ENCODE measurements around the gene SLC9B2.

SLC9B2 gene, protein sequence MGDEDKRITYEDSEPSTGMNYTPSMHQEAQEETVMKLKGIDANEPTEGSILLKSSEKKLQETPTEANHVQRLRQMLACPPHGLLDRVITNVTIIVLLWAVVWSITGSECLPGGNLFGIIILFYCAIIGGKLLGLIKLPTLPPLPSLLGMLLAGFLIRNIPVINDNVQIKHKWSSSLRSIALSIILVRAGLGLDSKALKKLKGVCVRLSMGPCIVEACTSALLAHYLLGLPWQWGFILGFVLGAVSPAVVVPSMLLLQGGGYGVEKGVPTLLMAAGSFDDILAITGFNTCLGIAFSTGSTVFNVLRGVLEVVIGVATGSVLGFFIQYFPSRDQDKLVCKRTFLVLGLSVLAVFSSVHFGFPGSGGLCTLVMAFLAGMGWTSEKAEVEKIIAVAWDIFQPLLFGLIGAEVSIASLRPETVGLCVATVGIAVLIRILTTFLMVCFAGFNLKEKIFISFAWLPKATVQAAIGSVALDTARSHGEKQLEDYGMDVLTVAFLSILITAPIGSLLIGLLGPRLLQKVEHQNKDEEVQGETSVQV

GRCh38 chr4:103076747-103077347 is at the start of gene SLC9B2:
Gene SLC9B2, minus strand, starts transcription at chr4:103076761. Its CDS starts 9,211 bp downstream, at chr4:103067550.
- DNase-seq (ENCODE audit: low read depth): no peak

DNA sequence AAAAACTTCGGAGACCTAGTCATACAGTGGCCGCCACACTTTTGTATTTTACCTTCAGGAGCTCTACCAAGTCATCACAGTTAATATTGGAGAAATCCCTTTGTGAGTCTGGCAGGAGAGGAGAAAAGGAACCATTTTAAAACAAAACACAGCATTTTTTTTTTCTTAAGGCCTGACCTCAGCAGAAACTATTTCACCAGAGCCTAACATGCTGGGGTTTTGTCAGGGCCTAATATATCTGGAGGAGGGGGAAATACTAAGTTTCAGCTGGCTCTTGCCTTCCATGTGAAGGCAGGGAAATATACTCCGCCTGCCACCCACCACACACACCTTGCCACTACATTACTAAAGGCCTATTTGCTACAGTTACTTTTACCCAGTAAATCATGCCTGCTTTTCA is 49.6 kb upstream of the SLC9B2 start:
- no peak for DNase-seq (ENCODE audit: low read depth)

GRCh38 chr4:103123114-103123513 is 46.6 kb upstream of the SLC9B2 start:
- no peak for DNase-seq (ENCODE audit: low read depth)

DNA sequence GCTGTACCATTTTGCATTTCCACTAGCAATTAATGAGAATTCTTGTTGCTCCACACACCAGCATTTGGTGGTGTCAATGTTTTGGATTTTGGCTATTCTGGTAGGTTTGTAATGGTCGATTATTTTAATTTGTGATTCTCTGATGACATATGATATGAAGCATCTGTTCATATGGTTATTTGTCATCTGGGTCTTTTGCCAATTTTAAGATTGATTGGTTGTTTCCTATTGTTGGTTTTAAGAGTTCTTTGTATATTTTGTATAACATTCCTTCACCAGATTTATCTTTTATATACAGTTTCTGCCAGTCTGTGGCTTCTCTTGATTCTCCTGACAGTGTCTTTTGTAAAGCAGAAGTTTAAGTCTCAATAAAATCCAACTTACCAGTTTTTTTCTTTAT is 41.6 kb upstream of the SLC9B2 start:
- DNase-seq (ENCODE audit: low read depth): no peak

GRCh38 chr4:103111598-103111997 is 35.0 kb upstream of the SLC9B2 start:
- no peak for DNase-seq (ENCODE audit: low read depth)

DNA sequence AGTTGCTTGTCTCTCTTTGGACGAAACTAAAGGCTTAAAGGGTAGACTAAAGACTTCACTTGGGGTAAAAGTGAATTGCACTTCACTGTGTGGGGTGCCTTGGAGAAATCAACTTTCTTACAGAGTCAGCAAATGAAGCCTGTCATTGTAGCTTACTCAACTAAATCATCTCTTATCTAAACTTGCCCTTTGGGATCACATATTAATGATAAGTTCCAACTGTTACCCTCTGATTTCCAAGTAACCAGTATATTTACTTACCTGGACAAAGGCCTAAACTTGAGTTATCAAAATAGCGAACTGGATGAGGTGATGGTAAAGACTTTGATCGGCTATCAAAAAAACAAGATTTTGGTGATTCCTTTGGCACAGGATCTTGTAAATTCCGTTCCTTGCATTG is 32.0 kb upstream of the SLC9B2 start:
- DNase-seq (ENCODE audit: low read depth): no peak

DNA sequence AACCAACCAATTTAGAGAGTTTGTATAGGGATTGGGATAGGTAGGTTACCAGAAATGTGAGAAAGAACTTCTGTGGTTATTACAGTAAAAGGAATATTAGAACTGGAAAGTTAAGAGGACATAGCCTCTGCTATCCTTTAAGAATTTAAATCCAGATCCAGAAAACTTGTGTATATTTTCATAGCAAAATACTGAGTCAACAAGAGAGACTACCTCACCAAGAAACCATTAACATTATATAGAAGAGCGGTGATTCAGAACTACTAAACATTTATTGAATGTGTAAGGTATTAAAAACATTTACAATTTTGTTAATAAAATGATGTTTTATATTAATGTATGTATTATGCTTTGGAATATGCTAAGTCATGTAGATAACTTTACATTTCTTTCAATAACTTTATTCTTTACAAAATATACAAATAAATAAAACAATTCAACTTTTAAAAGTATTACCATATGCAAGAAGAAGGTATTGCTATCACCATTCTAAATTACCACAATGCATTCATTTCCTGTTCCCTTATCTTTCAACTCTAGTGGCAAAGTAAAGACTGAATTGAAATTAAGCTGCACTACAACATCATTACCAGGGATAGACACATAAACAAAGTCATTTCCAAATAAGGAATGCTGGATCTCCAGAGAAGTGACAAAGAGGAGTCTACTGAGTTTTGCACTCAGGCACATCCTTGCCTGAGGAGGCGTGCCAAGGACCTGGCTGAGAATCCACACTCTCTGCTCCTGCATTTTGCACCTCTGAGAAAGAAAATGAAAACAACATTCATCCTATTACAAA is 29.2 kb upstream of the SLC9B2 start:
- DNase-seq (ENCODE audit: low read depth): no peak

- DNase-seq (ENCODE audit: low read depth): no peak
Measured at GRCh38 chr4:103104886-103105285, 28.3 kb upstream of the SLC9B2 start.

- no peak for DNase-seq (ENCODE audit: low read depth)
Measured at GRCh38 chr4:103100691-103101090, 24.1 kb upstream of the SLC9B2 start.

- peak; percentile 97 for DNase-seq (ENCODE audit: low read depth)
Measured at GRCh38 chr4:103099691-103100392, 23.3 kb upstream of the SLC9B2 start, which contains the start of gene BDH2. Gene BDH2, minus strand, starts transcription at chr4:103099834. Its CDS starts 3,580 bp downstream, at chr4:103096254.

GRCh38 chr4:103098756-103099440 is 22.3 kb upstream of the SLC9B2 start:
- DNase-seq (ENCODE audit: low read depth): peak; percentile 27

DNA sequence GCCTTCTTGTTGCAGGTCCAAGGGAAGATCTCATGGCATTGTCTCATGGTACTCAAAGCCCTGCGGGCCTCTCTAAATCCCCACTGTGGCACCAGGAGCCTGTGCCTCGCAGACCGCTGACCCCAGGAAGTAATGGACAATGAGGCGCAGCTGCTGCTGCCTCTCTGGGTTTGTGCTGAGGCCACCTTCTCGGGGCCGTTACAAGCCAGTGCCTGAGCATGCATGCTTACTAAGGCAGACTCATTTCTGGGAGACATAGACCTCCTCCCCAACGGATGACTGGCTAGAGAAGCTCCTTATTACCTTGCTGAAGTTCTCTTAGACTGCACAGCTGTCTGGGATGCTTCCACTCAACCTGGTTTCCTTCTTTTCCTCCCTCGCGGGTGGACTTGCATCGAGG is 21.8 kb upstream of the SLC9B2 start:
- DNase-seq (ENCODE audit: low read depth): no peak

- no peak for DNase-seq (ENCODE audit: low read depth)
Measured at GRCh38 chr4:103097112-103097511, 20.6 kb upstream of the SLC9B2 start.

DNA sequence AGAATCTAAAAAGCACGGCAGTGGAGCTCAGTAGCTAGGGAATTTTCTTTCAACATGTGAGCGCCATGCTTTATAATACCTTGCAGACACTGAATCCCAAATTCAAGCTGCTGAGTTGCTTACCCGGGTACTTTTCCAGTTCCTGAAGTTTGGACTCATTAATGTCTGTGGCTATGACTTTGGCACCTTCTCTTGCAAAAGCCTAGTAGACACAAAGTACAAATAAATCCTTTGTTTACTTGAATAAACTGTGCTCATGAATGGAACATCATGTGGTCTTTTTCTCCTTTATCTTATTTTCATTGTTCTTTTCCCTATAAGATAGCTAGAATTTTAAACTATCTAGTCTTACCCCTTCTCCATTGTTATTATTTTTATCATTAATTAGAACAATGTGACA is 18.5 kb upstream of the SLC9B2 start:
- DNase-seq (ENCODE audit: low read depth): no peak

- no peak for DNase-seq (ENCODE audit: low read depth)
Measured at GRCh38 chr4:103092245-103092644, 15.7 kb upstream of the SLC9B2 start.

- peak; percentile 76 for DNase-seq (ENCODE audit: low read depth)
Measured at GRCh38 chr4:103091601-103092223, 15.2 kb upstream of the SLC9B2 start.

- no peak for DNase-seq (ENCODE audit: low read depth)
Measured at GRCh38 chr4:103089481-103089880, 12.9 kb upstream of the SLC9B2 start.

DNA sequence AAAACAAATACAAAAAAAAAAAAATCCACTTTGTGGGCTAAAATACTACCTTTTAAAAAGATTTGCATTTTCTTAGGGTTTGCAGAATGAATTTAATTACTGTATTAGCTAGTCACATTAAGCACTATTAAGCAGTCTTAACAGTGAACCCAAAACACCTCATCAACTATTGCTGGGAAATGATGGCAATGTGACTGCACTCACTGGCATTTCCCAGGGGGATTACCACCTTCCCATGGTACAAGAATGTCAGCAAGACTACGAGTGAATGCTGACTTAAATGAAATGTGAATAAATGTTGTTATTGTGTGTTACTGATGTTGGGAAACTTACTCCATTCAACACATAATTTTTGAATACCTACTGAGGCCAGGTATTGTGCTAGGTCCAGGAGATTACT is 10.0 kb upstream of the SLC9B2 start:
- DNase-seq (ENCODE audit: low read depth): no peak

DNA sequence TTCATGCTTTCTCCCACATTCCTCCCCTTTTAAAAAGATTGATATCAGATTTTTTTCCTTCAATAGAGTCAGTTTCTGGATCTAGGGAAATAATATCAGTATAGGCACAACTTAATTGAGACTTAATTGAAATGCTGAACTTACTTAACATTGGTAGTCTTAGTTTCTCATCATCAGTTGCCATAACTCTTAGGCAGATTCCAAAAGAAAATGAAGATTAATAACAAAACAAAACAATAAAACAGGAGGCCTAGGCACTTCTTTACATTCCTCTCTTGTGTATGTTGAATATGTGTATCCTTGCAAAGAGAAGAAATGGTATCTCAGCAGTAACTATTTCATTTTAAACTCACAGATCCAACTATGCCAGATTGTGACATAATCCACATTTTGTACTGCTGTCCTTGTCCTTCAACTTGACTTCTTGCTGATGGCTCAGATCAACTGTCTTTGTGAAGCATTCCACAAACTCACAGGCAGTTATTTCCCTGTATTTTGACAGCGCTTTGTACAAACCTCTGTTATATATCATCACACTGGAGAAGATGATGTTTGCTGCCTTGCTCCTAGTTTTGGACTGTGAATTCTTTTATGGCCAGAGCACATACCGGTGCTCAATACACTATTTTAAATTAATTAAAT is 9.1 kb upstream of the SLC9B2 start:
- no peak for DNase-seq (ENCODE audit: low read depth)

DNA sequence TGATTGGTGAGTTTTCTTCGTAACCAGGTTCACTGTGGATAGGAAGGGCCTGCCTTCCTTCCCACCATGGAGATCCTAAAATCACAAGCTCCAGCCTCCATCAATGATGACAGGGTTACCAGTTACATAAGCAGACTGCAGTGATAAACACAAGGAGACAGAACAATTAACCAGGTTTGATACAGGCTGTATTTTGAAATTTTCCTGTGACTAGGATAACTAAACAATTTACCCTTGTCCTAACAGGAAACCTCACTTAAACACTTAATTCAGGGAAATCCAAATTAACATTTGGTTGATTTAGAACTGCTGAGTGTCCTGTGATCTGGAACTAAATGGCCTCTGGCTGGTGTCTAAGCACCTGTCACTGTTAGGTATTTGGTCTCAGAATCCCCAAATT is 3.1 kb upstream of the SLC9B2 start:
- no peak for DNase-seq (ENCODE audit: low read depth)

Data from fibroblast of gingiva (primary cell).